Liver (tissue), 9 donors: ENCODE measurements around the gene TAGLN2. TPM values are rescaled to one million over a fixed set of nuclear protein-coding genes. Genes with fewer than 3 reads are reported as not detected.

Source experiments
- DNase-seq: peaks from one replicate; pipeline ENCODE4 v3.0.0-alpha.2; 2017; ENCODE audit warnings: low spot score
- H3K27ac ChIP-seq, 2 donors: one replicate each; pipeline ENCODE4 v1.7.0; 2013; ENCODE audit warnings: inconsistent platforms in 2 of 2, low read length in 2 of 2, control low read depth in 1 of 2, low read depth in 1 of 2, mild to moderate bottlenecking in 1 of 2
- H3K27me3 ChIP-seq, 4 donors: one replicate each; pipeline versions ENCODE4 v1.6.1 to v1.7.0; 2013; ENCODE audit warnings: low read length in 3 of 4, inconsistent platforms in 1 of 4, mild to moderate bottlenecking in 1 of 4, moderate library complexity in 1 of 4; ENCODE audit not compliant: control insufficient read depth in 4 of 4, insufficient read depth in 4 of 4
- H3K36me3 ChIP-seq, 4 donors: one replicate each; pipeline versions ENCODE4 v1.6.1 to v1.7.0; 2013; ENCODE audit warnings: low read length in 3 of 4, mild to moderate bottlenecking in 3 of 4, low read depth in 1 of 4, moderate library complexity in 1 of 4; ENCODE audit not compliant: control insufficient read depth in 4 of 4, insufficient read depth in 3 of 4
- H3K4me1 ChIP-seq, 4 donors: one replicate each; pipeline versions ENCODE4 v1.6.1 to v1.7.0; 2013; ENCODE audit warnings: low read length in 3 of 4, mild to moderate bottlenecking in 3 of 4, moderate library complexity in 1 of 4; ENCODE audit not compliant: control insufficient read depth in 4 of 4, insufficient read depth in 4 of 4
- H3K4me3 ChIP-seq, 3 donors: one replicate each; pipeline versions ENCODE4 v1.6.1 to v1.7.0; 2013; ENCODE audit warnings: low read length in 3 of 3, control low read depth in 1 of 3, low read depth in 1 of 3, mild to moderate bottlenecking in 1 of 3
- H3K9ac ChIP-seq, 2 donors: one replicate each; pipeline ENCODE4 v1.7.0; 2013; ENCODE audit warnings: low read length in 2 of 2, mild to moderate bottlenecking in 2 of 2, moderate library complexity in 2 of 2, control low read depth in 1 of 2, low read depth in 1 of 2
- H3K9me3 ChIP-seq, 4 donors: one replicate each; pipeline versions ENCODE4 v1.6.1 to v1.7.0; 2013; ENCODE audit warnings: low read length in 3 of 4; ENCODE audit not compliant: control insufficient read depth in 4 of 4
- EGR1 ChIP-seq, 2 donors: IDR thresholded peaks; 2 replicates each; pipeline ENCODE4 v1.6.1; 2016 to 2018; ENCODE audit warnings: antibody characterized with exemption in 2 of 2, low read depth in 2 of 2
- GABPA ChIP-seq, 2 donors: IDR thresholded peaks in 1 of 2; conservative IDR thresholded peaks in 1 of 2; 2 replicates each; pipeline ENCODE4 v1.6.1; 2016; ENCODE audit warnings: antibody characterized with exemption in 2 of 2, mild to moderate bottlenecking in 1 of 2, moderate library complexity in 1 of 2
- HNF4G ChIP-seq: IDR thresholded peaks from 2 replicates; pipeline ENCODE4 v1.6.1; 2016; ENCODE audit warnings: antibody characterized with exemption
- MAX ChIP-seq: IDR thresholded peaks from 2 replicates; pipeline ENCODE4 v1.6.1; 2016; ENCODE audit warnings: antibody characterized with exemption
- NR2F2 ChIP-seq: IDR thresholded peaks from 2 replicates; pipeline ENCODE4 v1.6.1; 2016; ENCODE audit warnings: antibody characterized with exemption
- RAD21 ChIP-seq, 2 donors: IDR thresholded peaks; 2 replicates each; pipeline ENCODE4 v1.6.1; 2016; ENCODE audit warnings: antibody characterized with exemption in 2 of 2, mild to moderate bottlenecking in 2 of 2
- RXRA ChIP-seq, 2 donors: IDR thresholded peaks; 2 replicates each; pipeline ENCODE4 v1.6.1; 2017 to 2018; ENCODE audit warnings: antibody characterized with exemption in 2 of 2, mild to moderate bottlenecking in 1 of 2
- SP1 ChIP-seq: IDR thresholded peaks from 2 replicates; pipeline ENCODE4 v1.6.1; 2018; ENCODE audit warnings: antibody characterized with exemption, mild to moderate bottlenecking
- YY1 ChIP-seq: IDR thresholded peaks from 2 replicates; pipeline ENCODE4 v1.6.1; 2016; ENCODE audit warnings: antibody characterized with exemption, mild to moderate bottlenecking
- WGBS: extraction: QIAGEN DNeasy Blood & Tissue Kit; methylation state at CpG from one replicate; pipeline ENCODE4 v1.1.7; 2013; 5-methylcytosine and 5-hydroxymethylcytosine counted together
- polyA plus RNA-seq, 2 donors: library from polyadenylated mRNA; stranded (reverse) in 1 of 2; unstranded in 1 of 2; fragments of 200-250 nt in 1 of 2; fragments of >200 nt in 1 of 2; fragmentation: Nextera tagmentation in 1 of 2; extraction: Ambion mirVana in 1 of 2; gene quantifications; one replicate each; pipeline versions ENCODE4 v1.2.1 to v1.2.3, GENCODE V29; 2013 to 2015
- total RNA-seq, 2 donors: library from RNA; depleted of rRNA; stranded (reverse); fragments of >200 nt; gene quantifications; one replicate each; pipeline ENCODE4 v1.2.3, GENCODE V29; 2014
- TF ChIP-seq, protein P1 (sequence below): IDR thresholded peaks from 2 replicates; pipeline ENCODE4 v1.6.1; 2016; ENCODE audit warnings: antibody characterized with exemption
- TF ChIP-seq, protein P2 (sequence below): IDR thresholded peaks from 2 replicates; pipeline ENCODE4 v1.6.1; 2016; ENCODE audit warnings: antibody characterized with exemption, mild to moderate bottlenecking
- donor health status: healthy.
- donor health status: healthy.
- donor health status: healthy.
- donor health status: healthy.
- donor health status: healthy.

Gene TAGLN2
- total and polyA plus RNA-seq, 4 donors, result 46.4 to 113 (median 79.8) TPM

DNA sequence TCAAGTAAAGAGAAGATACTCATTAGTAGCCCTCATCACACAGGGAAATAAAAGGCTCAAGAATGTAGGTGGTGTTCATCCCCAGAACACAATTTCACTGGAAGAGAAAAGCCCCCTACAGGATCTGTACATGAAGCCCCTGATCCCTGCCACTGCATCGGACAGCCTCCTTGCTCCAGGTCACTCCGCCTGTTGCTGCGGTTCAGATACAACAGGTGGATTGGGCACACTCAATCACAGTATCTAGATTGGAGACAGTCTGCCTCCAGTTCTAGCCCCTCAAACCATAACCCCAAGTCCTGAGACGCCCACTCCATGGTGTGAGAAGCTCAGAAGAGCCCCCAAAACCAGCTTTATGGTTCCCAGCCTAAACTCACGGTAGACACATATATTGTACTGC, 27.6 kb upstream of the TAGLN2 start:
- H3K4me1 ChIP-seq, result peaks cover 0 to 2% (median under 1%) of the 10 kb centered on the region in 4 donors
- H3K9me3 ChIP-seq, result no peaks in the 10 kb centered on the region
- no peak overlapping the region for H3K27ac ChIP-seq
- no peak for TF ChIP-seq RAD21 (IDR thresholded peaks at IDR 0.05)
- no peak for TF ChIP-seq HNF4G
- H3K36me3 ChIP-seq, result no peaks in the 10 kb centered on the region
- H3K4me3 ChIP-seq, result no peak overlapping the region
- WGBS, result 84% methylated on average over 5 of the region's 5 CpGs
- DNase-seq, result no peak
- no peaks in the 10 kb centered on the region for H3K27me3 ChIP-seq
- no peak overlapping the region for H3K9ac ChIP-seq

GRCh38 chr1:159951551-159951950, 26.2 kb upstream of the TAGLN2 start:
- no peaks in the 10 kb centered on the region for H3K9me3 ChIP-seq
- H3K4me3 ChIP-seq, result no peak overlapping the region
- TF ChIP-seq MAX (no peak), GABPA (IDR thresholded peaks at IDR 0.05 in 1 of 2, conservative IDR thresholded peaks at IDR 0.05 in 1 of 2) (no peak)
- 91% methylated on average over 1 of the region's 1 CpG for WGBS
- no peak overlapping the region for H3K9ac ChIP-seq
- no peak for DNase-seq
- H3K4me1 ChIP-seq, result peaks cover 0 to 1% (median 0%) of the 10 kb centered on the region in 4 donors
- no peaks in the 10 kb centered on the region for H3K27me3 ChIP-seq
- H3K27ac ChIP-seq, result no peak overlapping the region
- H3K36me3 ChIP-seq, result no peaks in the 10 kb centered on the region

- Histone ChIP-seq H3K9me3 (no peaks in the 10 kb centered on the region), H3K4me1 (peaks cover 0 to 6% (median under 1%) of the 10 kb centered on the region in 4 donors), H3K9ac (no peak overlapping the region), H3K27me3 (no peaks in the 10 kb centered on the region), H3K36me3 (no peaks in the 10 kb centered on the region), H3K27ac (no peak overlapping the region), H3K4me3 (no peak overlapping the region)
- DNase-seq, result no peak
- TF ChIP-seq NR2F2 (no peak), GABPA (IDR thresholded peaks at IDR 0.05 in 1 of 2, conservative IDR thresholded peaks at IDR 0.05 in 1 of 2) (no peak), HNF4G (no peak), YY1 (no peak), RXRA (IDR thresholded peaks at IDR 0.05) (no peak), RAD21 (IDR thresholded peaks at IDR 0.05) (no peak), MAX (no peak), SP1 (no peak), EGR1 (IDR thresholded peaks at IDR 0.05; ENCODE audit: low read depth in 2 of 2) (no peak)
- TF ChIP-seq, protein P1, sequence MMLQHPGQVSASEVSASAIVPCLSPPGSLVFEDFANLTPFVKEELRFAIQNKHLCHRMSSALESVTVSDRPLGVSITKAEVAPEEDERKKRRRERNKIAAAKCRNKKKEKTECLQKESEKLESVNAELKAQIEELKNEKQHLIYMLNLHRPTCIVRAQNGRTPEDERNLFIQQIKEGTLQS, result no peak
- TF ChIP-seq, protein P2, sequence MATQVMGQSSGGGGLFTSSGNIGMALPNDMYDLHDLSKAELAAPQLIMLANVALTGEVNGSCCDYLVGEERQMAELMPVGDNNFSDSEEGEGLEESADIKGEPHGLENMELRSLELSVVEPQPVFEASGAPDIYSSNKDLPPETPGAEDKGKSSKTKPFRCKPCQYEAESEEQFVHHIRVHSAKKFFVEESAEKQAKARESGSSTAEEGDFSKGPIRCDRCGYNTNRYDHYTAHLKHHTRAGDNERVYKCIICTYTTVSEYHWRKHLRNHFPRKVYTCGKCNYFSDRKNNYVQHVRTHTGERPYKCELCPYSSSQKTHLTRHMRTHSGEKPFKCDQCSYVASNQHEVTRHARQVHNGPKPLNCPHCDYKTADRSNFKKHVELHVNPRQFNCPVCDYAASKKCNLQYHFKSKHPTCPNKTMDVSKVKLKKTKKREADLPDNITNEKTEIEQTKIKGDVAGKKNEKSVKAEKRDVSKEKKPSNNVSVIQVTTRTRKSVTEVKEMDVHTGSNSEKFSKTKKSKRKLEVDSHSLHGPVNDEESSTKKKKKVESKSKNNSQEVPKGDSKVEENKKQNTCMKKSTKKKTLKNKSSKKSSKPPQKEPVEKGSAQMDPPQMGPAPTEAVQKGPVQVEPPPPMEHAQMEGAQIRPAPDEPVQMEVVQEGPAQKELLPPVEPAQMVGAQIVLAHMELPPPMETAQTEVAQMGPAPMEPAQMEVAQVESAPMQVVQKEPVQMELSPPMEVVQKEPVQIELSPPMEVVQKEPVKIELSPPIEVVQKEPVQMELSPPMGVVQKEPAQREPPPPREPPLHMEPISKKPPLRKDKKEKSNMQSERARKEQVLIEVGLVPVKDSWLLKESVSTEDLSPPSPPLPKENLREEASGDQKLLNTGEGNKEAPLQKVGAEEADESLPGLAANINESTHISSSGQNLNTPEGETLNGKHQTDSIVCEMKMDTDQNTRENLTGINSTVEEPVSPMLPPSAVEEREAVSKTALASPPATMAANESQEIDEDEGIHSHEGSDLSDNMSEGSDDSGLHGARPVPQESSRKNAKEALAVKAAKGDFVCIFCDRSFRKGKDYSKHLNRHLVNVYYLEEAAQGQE, result no peak
- WGBS, result 80% methylated on average over 2 of the region's 2 CpGs
Measured at GRCh38 chr1:159951016-159951415, 25.7 kb upstream of the TAGLN2 start.
